HG03565 (cell line): ENCODE data around the gene RNASE8.
"Not testable (repeated sequence)": the region's sequence is repeated elsewhere in the genome, so short reads cannot be mapped to it uniquely, and the experiment has no call there.

ENCODE experiments used
- ATAC-seq: cut with Tn5 transposase; IDR thresholded peaks from one replicate; pipeline ENCODE4 v1.9.1; 2021; ENCODE audit warnings: mild to moderate bottlenecking, moderate library complexity; ENCODE audit not compliant: unreplicated experiment

Gene RNASE8, protein sequence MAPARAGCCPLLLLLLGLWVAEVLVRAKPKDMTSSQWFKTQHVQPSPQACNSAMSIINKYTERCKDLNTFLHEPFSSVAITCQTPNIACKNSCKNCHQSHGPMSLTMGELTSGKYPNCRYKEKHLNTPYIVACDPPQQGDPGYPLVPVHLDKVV

DNA sequence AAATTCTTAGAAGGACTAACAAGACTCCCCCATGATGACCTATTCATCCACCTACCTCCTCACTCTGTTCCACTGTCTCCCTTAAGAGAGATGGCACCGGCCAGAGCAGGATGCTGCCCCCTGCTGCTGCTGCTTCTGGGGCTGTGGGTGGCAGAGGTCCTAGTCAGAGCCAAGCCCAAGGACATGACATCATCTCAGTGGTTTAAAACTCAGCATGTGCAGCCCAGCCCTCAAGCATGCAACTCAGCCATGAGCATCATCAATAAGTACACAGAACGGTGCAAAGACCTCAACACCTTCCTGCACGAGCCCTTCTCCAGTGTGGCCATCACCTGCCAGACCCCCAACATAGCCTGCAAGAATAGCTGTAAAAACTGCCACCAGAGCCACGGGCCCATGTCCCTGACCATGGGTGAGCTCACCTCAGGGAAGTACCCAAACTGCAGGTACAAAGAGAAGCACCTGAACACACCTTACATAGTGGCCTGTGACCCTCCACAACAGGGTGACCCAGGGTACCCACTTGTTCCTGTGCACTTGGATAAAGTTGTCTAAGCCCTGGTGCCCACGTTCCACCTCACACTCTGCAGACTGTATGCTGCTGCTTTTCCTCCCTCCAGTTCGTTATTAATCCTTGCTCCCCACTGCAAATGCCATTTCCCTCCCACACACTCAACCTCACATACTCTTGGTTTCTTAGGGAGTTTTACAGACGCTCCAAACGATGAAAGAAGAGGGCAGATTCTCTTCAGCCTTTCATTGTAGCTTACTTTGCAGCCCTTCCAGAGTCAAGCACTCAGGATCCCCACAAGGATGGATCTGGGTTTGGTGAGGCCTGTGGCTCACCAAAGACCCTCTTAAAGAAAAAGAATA lies at the start of gene RNASE8:
RNASE8 (plus strand) TSS at position 20 of the 873 bp plus-strand sequence; CDS start at position 91, 71 bp downstream.
- ATAC-seq = no peak

DNA sequence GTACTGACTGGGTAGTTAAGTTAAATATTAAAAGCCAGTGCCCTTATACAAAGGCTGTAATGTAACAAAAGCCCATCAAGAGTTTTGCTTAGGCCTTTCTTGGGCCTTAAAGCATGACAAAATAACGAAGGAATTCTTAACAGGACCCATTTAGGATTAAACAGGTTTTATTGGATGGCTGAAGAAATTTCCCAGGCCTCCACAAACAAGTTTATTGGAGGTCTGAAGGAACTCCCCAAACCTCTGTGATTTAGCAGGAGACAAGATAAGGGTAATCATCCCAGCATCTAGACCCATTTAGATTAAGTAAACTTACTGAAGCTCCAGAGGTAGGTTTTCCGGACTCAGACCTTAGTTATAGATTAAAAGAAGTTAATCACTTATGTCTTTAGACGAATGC lies 47.9 kb upstream of the RNASE8 start:
- not testable (repeated sequence) for ATAC-seq

DNA sequence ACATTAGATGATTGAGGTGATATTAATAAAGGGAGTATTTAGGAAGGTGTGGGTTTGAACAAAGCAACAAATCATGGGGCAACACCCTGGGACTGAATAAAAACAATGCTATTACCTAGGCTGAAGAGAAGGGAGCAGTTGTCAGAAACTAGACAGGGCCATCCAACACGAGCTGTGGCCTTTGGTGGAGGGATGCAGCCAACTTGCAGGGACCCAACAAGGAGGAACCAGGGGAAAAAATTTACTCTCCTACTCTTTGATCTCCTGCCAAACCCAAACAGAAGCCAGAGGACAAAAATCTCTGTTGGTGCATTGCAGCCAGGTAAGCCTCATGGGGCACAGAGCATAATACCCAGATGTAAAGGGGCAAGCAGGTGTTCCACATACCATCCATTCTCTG lies 46.5 kb upstream of the RNASE8 start:
- ATAC-seq = no peak

DNA sequence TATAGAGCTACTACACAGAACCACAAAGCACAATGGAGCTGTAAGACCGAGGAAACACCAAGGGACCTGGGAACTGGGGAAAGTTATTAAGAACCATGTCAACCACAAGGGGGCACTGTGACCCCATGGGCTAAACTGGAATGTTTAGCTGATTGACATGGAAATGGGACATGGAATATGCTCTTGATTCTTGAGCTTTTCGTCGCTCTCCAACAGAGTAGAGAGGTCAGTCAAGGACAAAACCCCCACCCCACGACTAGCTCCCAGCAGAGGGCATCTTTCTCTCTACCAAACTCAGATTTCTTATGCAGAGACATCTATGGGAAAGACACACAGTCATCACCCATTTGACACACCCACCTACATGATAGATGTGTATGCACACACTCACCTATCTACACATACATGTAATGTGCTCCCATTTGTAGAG lies 42.8 kb upstream of the RNASE8 start:
- peak; percentile 70 for ATAC-seq

DNA sequence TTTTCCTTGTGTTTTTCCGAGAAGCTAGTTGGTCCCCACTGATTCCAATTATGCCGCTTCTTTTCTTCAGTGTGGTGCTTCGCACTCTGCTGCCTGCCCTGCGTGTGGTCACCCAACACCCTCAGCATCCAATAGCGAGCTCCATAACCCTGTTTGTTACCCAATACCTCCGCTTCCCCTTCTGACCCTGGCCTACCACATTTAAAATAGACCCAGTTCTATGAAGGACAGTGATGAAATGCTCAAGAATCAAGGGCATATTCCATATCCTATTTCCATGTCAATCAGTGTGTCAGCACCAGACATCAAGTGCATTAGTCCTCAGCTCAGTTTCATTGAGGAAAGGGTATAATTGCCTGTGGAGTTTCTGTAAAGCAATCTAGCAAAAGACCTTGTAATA lies 42.3 kb upstream of the RNASE8 start:
- no peak for ATAC-seq

DNA sequence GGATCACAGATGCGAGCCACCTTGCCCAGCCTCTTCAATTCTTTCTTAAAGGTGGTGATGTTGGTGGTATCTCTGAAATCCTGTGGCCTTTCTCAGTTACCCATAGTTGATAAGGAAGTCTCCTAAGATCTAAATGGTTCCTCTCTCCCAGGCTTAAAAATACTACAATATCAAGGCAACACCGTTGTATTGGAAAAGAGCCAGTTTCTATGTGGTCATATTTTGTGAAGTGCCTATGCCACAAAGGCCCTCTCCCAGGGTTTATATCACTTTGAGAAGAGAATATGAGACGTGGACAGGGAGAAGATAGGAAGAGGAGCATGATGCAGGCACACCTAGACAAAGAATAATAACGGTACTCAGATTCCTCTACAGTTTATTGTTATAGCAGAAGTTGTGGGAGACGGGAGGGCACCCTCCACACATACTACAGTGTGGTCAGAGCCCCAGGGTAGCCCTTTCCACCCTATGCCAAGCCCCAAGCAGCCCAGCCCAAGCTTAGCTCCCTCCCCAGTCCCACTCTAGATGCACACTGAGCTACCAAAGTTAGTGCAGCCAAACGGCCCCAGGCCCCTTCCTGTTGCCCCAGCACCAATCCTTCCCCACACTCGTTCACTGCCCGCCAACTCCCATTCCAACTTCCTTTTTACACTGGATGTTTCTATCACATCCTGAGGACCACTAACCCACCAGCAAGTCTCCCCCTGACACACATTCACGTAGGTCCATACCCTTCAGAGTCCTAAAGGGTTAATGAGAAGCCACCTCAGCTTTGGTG lies 41.0 kb upstream of the RNASE8 start:
- ATAC-seq = no peak

DNA sequence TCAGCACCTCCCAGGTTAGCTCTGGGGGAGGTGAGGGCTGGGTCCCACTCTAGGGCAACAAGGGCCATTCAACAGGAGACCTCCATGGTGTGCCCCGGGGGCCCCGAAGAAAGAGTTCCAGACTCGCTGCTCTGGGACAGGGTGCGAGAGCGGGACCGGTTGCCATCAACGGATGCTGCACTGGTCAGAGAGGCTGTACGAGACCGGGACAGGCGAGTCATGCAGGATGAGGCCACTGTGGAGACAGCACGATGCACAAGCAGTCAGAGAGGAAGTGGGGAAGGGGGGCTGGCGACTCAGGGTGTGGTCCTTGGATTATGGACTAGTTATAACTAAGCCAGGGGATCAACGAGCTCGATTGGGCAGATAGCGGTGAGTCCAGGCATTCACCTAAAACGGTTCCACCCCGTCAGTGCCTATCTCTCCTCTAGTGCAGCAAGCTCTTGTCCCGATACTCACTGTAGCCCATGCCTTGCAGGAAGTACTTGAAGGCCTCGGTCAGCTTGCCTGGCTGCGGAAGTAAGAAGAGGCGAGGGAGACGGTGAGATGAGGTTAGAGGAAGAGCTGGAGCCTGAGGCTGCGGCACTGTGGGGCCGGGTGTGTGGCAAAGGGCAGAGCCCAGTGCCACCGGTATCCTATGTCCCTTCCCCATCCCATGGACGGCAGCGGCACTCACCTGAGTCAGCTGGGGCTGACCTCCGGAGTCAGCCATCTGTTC lies 39.9 kb upstream of the RNASE8 start:
- no peak for ATAC-seq

DNA sequence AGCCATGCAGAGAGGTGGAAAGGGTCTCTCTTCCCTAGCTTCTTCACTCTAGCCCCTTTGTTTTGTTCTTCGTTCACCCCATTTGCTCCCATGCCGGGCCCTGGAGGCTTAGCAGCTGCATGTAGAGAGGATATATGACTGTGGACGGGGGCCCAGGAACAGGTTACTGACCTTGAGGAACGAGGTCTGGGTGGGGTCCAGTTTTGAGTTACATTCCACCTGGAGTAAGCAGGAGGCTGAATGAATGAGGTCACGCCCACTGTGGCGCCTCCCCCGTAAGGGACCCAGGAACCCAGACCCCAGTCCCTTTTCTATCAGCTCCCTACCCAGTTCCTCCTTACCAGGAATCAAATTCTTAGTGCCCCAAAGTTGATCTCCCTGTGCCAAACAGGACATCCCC lies 39.3 kb upstream of the RNASE8 start:
- no peak for ATAC-seq

DNA sequence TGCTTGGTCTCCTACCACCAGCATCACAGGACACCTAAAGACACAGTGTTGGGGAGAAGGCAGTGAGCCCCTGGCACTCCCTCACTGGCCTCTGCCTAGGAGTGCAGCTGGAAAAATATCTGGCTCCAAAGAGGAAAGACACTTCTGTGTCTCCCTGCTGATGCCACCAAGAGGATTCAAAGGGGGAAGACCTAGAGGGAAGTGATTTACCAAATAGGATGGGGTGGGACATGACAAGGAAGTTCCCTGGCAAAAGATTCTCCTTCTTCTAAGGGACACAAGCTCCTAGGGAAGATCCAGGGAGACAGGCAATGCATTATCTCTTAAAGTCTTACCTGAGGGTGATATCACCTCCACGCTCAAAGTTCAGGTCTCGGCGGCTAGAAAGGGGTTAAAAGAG lies 38.8 kb upstream of the RNASE8 start:
- no peak for ATAC-seq

DNA sequence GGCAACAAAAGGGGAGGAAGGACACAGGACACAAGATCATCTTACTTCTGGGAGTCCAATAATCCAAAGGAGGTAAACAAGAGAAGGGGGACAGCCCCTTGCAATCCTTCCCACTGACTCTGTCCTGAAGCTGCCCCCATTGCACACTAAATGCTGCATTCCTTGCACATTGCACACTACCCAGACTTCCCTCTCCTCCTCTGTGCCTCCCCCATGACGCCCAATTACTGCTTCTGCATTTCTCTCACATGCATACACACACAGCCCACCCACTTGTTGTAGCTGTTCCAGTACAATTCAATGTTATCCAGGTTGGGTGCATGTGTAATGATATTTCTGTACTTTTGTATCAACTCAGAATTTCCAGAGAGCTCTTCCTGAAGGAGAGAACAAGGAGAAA lies 38.3 kb upstream of the RNASE8 start:
- no peak for ATAC-seq

DNA sequence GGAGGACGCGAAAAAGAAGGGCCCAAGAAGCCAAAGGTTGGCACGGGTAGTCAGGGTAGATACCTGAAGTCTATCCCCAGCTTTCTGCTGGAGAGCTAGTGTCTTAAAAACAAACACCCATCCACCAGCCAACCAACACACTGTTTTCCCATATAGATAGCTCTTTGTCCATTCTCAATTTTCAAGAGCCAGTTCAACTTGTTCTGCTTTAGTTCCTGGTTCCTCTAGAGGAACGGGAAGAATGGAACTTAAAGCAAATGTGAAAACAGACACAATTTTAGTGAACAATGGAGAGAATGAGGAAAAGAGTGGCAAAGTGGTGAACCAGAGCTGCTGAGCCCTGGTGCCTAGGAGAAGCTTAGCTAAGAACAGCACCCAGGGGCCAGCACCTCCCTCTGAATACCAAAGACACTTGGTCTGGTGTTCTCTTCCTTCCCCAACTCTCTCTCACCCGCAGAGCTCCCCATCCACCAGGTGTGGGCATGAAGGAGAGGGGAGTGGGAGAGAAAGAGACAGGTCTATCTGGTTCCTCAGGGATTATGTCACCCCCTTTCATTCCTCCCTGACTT lies 36.6 kb upstream of the RNASE8 start:
- ATAC-seq = no peak

DNA sequence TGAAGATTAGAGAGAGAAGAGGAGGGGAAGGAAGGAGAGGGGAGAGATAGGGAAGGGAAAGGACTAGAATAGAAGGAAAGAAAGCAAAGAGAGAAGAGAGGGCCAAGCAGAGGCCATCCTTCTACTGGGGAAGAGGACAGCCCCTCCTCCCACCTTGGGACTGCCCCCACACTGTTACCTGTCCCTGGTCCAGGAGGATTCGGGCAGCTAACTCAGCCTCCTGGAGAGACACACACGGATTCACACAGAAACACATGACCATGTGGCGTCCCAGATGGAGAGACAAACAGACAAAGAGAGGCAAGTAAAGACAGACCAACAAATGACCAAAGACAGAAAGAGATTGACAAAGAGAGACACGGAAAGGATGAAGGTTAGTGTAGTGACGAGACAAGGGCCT lies 34.9 kb upstream of the RNASE8 start:
- no peak for ATAC-seq

DNA sequence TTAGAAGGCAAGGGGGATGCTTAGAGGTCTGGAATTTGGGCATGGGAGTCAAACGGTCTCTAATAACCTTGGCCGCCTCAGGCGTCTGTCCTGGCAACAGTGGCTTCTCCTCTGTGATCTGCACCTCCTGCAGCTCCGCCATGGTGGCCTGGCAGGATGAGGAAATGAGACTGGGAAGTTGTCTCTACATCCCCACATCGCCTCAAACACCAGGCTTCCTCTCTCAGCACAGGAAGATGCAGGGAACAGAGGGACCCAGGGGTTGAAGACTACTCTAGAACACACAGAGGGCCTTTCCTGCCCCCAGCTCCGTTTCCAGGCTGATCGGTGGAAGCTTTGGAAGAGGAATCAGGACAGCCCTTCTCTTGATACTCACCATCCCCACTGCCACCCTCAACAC lies 34.4 kb upstream of the RNASE8 start:
- no peak for ATAC-seq

DNA sequence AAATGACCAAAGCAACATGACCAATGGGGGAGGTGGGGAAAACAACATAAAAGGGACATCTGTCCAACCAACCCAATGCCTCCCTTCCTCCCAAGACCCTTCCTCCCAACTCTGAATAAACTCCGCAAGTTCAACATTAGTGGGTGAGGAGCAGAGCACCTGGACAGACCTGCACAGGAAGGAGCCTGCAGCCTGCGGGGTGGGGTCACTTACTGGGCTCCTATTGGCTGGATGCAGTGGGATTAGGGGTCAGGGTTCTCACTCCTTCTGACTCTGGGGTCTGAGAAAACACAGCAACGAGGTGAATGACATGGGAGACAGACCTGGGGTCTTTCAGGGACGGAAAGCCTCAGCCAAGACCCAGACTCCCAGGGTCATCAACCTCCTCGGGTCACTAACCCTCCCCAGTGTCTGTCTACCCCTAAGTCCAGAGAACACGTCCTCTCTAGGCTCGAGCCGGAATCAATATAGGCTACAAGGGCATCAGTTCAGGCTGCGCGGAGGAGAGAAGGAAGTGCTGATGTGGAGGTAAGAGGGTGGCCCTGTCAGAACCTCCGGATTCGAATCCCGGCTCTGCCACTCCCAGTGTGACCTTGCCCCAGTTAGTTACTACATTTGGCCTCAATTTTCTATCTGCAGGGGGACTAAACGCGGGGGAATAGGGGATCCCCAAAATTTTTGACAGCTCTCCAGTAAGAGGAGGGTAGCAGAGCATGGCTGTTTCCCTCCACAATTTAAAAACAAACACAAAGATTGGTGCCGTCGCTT lies 33.6 kb upstream of the RNASE8 start:
- no peak for ATAC-seq

DNA sequence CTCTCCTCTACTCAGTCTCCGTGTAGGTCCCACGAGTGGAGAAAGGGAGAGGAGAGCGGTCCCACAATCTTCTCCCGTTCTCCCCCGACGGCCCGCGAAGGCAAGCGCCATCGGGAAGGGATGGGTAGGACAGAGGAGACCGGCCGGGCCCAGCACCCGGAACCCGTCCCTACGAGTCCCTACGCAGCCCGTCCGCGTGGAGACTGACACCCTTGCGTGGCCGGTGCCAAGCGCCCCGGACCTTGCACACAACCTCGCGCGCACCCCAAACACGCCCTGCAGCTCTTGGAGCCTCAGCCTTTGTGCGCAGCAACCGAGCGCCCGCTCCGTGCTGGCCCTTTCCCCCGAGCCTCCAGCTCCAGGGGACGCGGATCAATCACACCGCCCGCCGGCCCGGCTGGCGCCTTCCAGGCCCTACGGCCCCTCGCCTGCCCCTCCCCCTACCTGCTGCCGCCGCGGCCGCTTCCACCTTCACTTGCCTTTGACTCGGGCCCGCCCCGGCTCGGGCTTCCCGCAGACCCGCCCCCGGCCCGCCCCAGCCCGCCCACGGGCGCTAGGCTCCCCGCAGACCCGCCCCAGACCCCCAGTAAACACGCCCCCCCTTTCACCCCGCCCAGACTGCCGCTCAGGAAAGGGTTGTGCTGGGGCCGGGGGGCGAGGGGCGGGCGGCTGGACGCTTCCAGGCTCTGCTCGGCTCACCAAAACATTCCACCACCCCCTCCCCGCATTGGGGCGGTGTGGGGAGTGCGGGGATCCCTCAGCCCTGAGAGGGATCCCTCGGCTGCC lies 32.8 kb upstream of the RNASE8 start, which contains the start of gene NDRG2:
NDRG2 (minus strand) TSS at position 477 of the 786 bp plus-strand sequence. CDS start 1,746 bp downstream, outside the sequence.
- ATAC-seq = no peak

DNA sequence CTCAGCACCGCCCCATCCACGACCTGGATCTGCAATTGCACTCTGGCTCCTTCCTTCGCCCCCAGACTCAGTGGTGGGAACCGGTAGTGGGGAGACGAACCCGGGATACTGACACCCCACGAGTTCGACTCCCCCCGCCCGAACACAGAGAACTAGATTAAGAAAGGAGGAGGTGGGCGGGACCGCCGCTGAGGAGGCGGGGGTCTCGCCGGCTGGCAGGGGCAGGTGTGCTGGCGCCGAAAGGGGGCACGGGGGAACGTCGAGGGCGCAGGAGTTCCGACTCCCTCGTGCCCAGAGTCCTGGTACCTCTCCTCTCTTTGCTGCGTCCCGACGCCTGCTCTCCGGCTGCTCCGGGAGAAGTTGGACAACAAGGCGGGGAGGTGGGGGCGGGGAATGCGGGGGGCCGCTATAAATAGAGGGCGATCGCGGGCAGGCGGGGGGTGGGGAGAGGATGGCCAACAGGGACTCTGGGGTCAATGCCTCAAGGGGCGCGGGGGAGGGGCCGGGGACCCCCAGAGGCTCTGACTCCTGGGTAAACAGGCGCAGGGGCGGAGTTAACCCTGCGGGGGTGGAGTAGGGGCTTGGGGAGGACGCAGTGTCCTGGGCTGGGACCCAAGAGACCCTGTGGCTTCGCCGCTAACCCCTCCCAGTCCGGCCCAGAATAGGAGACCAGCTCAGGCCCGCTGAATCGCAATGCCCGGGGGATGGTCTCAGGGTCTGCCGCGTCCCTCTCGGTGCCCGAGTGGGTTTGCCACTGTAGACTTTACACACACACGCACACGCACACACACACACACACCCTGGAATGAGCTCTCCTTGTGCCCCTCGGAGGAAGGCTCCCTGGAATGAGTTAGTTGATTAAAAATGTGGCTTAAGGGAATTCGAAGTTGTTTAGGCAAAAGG lies 32.0 kb upstream of the RNASE8 start:
- no peak for ATAC-seq

DNA sequence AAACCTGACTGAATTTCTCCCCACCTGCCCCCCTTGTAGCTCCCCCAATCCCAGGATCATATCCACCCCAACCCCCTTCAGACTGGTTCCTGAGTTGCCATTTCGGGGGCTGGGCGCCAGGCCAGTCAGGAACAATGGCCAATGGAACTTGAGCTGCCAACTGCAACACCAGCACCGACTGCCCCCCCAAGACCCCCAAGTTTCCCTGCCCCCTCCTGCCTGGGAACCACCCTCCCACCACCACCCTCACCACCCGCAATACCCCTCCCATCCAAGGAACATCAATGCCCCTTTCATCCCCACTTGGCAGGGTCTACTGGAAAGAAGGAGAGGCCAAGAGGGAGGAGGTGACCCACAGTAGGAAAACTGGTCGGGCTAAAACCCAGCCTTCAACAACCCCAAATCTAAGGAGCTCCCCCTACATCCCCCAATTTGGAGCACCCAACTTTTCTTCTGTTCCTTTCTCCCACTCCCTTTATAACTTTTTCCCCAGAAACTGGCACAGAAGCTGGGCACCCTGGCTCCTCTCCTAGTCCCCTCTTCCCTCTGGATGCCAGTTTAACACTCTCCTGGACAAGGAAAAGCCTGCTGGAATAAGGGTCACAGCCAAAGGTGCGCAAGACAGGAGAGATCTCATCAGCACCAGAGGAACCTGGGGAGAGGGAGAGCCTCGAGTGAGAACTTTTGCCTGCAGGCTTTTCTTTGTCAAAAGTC lies 31.2 kb upstream of the RNASE8 start:
- ATAC-seq = no peak

DNA sequence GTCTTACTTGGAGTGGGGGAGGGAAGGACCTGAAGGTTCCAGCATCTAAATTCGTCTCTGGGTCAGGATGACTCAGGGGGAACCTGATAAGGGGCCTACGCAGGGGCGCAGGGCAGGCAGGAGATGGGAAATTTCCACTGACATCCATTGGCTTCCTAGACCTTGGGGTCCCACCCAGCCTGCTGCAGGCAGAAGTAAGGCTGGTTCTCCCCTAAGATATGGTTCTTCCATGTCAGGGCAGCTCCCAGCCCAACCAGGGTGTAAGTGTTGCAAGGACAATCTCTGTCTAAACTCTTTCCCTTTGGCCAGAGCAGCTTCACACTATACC lies 30.7 kb upstream of the RNASE8 start:
- ATAC-seq = no peak
